Measurements from ENCODE around the gene KRTAP10-8. TPM values are rescaled to one million over a fixed set of nuclear protein-coding genes. Genes with fewer than 3 reads are reported as not detected.
A peak's percentile ranks its signal among the peaks of the same experiment; 100 is the strongest.

KRTAP10-8 gene, protein sequence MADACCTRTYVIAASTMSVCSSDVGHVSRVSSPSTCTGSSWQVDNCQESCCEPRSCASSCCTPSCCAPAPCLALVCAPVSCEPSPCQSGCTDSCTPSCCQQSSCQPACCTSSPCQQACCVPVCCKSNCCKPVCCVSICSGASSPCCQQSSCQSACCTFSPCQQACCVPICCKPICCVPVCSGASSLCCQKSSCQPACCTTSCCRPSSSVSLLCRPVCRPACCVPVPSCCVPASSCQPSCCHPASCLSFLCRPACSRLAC
- total RNA-seq, result not detected

DNA sequence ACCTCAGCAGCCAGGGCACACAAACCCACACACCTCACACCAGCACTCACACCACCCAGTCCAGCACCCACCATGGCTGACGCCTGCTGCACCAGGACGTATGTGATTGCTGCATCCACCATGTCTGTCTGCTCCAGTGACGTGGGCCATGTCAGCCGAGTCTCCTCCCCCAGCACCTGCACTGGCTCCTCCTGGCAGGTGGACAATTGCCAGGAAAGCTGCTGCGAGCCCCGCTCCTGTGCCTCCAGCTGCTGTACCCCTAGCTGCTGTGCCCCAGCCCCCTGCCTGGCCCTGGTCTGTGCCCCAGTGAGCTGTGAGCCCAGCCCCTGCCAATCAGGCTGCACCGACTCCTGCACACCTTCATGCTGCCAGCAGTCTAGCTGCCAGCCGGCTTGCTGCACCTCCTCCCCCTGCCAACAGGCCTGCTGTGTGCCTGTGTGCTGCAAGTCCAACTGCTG, at the start of gene KRTAP10-8:
KRTAP10-8 (plus strand) TSS at position 51 of the 458 bp plus-strand sequence; CDS start at position 73, 22 bp downstream.
- peaks cover 27% of the 10 kb centered on the region for H3K9me3 Mint-ChIP-seq
- peaks cover 4% of the 10 kb centered on the region for H3K36me3 Mint-ChIP-seq
- H3K4me1 Mint-ChIP-seq (ENCODE audit: low read depth), result peaks cover 7% of the 10 kb centered on the region
- DNase-seq, result no peak
- no peak within 1 kb of the TSS for H3K4me3 Mint-ChIP-seq
- ChIA-PET POLR2A (no interaction called here), CTCF (no interaction called here)
- no peaks in the 10 kb centered on the region for H3K27me3 Mint-ChIP-seq
- no peak within 1 kb of the TSS for H3K27ac Mint-ChIP-seq
- intact Hi-C loops (cut with micrococcal nuclease), result no loop called here

- CTCF ChIA-PET, result interaction anchor here (1.0 kb wide), 1 partner anchor 230 kb away, joined by 3 read pairs; no protein-coding TSS in a partner anchor
- intact Hi-C loops (cut with micrococcal nuclease), result no loop called here
- H3K36me3 Mint-ChIP-seq, result peaks cover 2% of the 10 kb centered on the region
These were observed 47.8 kb upstream of the KRTAP10-8 start for GRCh38 chr21:44564099-44564498.

DNA sequence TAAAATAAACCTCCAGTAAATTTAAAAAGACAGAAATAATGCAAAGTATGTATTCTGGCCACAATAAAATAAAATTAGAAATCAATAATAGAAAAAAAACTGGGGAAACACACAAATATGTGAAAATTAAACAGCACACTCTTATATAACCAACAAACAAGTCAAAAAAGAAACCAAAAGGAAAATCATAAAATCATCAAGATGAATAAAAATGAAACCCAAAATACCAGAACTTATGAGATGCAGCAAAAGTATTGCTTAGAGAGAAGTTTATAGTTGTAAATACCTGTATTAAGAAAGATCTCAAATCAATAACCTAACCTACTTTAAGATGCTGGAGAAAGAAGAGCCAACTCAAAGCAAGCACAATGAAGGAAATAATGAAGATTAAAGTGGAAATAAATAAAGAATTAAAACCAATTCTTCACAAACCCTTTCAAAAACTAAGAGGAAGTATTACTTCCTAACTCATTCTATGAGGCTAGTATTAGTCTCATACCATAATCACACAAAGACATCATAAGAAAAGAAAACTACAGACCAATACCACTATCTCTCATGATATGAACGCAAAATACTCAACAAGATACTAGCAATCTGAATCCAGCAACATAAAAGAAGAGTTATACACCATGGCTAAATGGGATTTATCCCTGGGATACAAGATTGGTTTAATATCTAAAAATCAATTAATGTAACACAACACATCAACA, 46.8 kb upstream of the KRTAP10-8 start:
- DNase-seq, result no peak
- H3K27me3 Mint-ChIP-seq, result no peaks in the 10 kb centered on the region
- ChIA-PET POLR2A (no interaction called here), CTCF (no interaction called here)
- H3K4me1 Mint-ChIP-seq (ENCODE audit: low read depth), result peaks cover 10% of the 10 kb centered on the region
- intact Hi-C loops (cut with micrococcal nuclease), result no loop called here
- H3K36me3 Mint-ChIP-seq, result peaks cover 2% of the 10 kb centered on the region
- H3K27ac Mint-ChIP-seq, result peak overlapping the region; percentile 1
- H3K9me3 Mint-ChIP-seq, result peaks cover 22% of the 10 kb centered on the region
- no peak overlapping the region for H3K4me3 Mint-ChIP-seq

More at GRCh38 chr21:44564099-44564498, 47.8 kb upstream of the KRTAP10-8 start:
- H3K9me3 Mint-ChIP-seq, result peaks cover 24% of the 10 kb centered on the region
- DNase-seq, result no peak
- POLR2A ChIA-PET, result no interaction called here
- H3K27ac Mint-ChIP-seq, result no peak overlapping the region
- H3K4me1 Mint-ChIP-seq (ENCODE audit: low read depth), result peaks cover 10% of the 10 kb centered on the region
- H3K27me3 Mint-ChIP-seq, result no peaks in the 10 kb centered on the region
- H3K4me3 Mint-ChIP-seq, result no peak overlapping the region

DNA sequence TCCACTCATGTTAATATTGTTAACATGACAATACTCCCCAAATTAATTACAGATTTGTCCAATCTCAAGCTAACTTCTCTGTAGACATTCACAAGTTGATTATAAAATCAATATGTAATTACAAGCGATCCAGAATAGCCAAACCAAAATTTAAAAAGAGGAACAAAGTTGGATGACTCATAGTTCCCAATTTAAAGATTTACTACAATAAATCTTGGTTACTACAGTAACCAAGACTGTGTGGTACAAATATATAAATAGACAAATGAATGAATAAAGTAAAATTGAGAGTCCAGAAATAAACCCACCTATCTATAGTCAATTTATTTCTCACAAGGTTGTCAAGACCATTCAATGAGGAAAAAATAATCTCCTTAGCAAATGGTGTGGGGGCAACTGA, 45.5 kb upstream of the KRTAP10-8 start:
- Mint-ChIP-seq H3K4me1 (ENCODE audit: low read depth) (peaks cover 10% of the 10 kb centered on the region), H3K27me3 (no peaks in the 10 kb centered on the region), H3K9me3 (peaks cover 14% of the 10 kb centered on the region), H3K36me3 (peaks cover 2% of the 10 kb centered on the region), H3K4me3 (no peak overlapping the region), H3K27ac (no peak overlapping the region)
- POLR2A ChIA-PET, result no interaction called here
- no peak for DNase-seq
- intact Hi-C loops (cut with micrococcal nuclease), result no loop called here
- CTCF ChIA-PET, result no interaction called here

DNA sequence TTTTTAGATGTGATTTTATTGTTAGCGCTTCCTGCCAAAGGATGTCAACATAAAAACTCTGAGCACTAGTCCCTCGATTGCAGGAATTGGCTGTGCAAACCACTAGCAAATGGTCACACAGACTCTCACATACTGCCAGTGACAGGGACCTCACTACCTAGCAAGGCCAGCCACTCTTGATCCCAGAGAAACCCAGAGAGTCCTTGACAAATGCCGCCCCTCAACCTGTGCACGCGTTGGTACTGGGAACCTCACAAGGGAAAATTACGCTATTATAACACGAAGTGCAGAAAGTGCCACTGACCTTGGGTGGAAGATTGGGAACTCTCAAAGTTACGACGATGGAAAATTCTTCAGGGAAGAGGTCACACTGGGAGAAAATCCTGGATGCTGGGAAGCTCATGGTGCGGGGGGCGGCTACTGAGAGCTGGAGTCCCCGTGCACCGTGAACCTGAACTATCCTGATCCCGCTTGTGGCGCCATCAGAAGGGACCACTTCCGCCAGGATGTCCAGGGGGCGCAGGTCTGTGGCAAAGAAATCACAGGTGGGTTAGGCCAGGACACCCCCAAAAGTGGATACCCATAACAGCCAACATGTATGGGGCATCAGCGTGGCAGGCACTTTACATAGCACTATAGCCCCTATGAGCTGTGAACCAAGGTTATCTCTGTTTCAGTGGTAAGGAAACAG, 44.3 kb upstream of the KRTAP10-8 start:
- POLR2A ChIA-PET, result no interaction called here
- CTCF ChIA-PET, result interaction anchor here (0.6 kb wide), 1 partner anchor 31 kb away, joined by 5 read pairs; no protein-coding TSS in a partner anchor
- H3K27ac Mint-ChIP-seq, result no peak overlapping the region
- no peak for DNase-seq
- intact Hi-C loops (cut with micrococcal nuclease), result no loop called here
- H3K36me3 Mint-ChIP-seq, result no peaks in the 10 kb centered on the region
- no peak overlapping the region for H3K4me3 Mint-ChIP-seq
- H3K27me3 Mint-ChIP-seq, result no peaks in the 10 kb centered on the region
- H3K9me3 Mint-ChIP-seq, result peaks cover 6% of the 10 kb centered on the region
- H3K4me1 Mint-ChIP-seq (ENCODE audit: low read depth), result peaks cover 10% of the 10 kb centered on the region

GRCh38 chr21:44568261-44568660, 43.6 kb upstream of the KRTAP10-8 start:
- Mint-ChIP-seq H3K4me1 (ENCODE audit: low read depth) (peaks cover 10% of the 10 kb centered on the region), H3K27me3 (no peaks in the 10 kb centered on the region), H3K27ac (no peak overlapping the region), H3K9me3 (peaks cover 4% of the 10 kb centered on the region), H3K4me3 (no peak overlapping the region), H3K36me3 (no peaks in the 10 kb centered on the region)
- intact Hi-C loops (cut with micrococcal nuclease), result no loop called here
- ChIA-PET POLR2A (no interaction called here), CTCF (interaction anchor here (0.6 kb wide), 1 partner anchor 32 kb away, joined by 5 read pairs; no protein-coding TSS in a partner anchor)
- no peak for DNase-seq

- no peak overlapping the region for H3K27ac Mint-ChIP-seq
- H3K4me1 Mint-ChIP-seq (ENCODE audit: low read depth), result peaks cover 10% of the 10 kb centered on the region
- no peaks in the 10 kb centered on the region for H3K36me3 Mint-ChIP-seq
- CTCF ChIA-PET, result no interaction called here
- H3K4me3 Mint-ChIP-seq, result no peak overlapping the region
- no peaks in the 10 kb centered on the region for H3K27me3 Mint-ChIP-seq
- POLR2A ChIA-PET, result no interaction called here
- no peak for DNase-seq
- peaks cover 3% of the 10 kb centered on the region for H3K9me3 Mint-ChIP-seq
- intact Hi-C loops (cut with micrococcal nuclease), result no loop called here
These were observed 43.0 kb upstream of the KRTAP10-8 start for GRCh38 chr21:44568667-44569556.

DNA sequence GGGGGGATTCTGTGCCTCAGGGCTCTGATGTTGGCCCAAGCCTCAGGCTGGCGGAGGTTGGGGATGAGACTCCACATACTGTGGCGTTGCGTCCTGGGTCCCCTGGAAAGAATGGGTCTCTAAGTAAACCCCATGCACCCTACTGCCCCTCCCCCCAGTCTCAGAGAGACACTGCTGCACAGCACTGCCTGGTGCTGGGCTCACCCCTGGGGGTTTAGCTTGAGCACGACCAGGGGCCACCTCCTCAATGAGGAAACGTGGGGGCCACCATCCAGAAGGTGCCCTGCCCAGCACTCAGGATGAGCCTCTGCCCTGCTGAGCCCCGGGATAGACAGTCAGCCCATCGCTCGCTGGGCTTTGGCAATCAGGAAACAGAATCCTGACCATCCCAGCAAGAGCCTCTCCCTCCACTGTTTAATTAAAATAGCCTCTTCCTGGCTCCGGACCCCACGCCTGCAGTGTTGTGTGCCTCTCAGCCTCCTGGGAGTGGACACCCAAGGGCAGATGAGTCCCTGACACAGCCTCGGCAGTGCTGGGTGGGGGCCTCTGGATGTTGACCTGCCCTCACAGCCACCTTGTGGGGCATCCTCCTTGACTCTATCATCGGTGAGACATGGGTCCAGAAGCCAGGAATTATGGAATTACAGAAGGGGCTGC, 41.9 kb upstream of the KRTAP10-8 start:
- intact Hi-C loops (cut with micrococcal nuclease), result no loop called here
- peaks cover 3% of the 10 kb centered on the region for H3K9me3 Mint-ChIP-seq
- H3K36me3 Mint-ChIP-seq, result no peaks in the 10 kb centered on the region
- no peak overlapping the region for H3K27ac Mint-ChIP-seq
- H3K27me3 Mint-ChIP-seq, result peaks cover 1% of the 10 kb centered on the region
- H3K4me3 Mint-ChIP-seq, result no peak overlapping the region
- ChIA-PET CTCF (no interaction called here), POLR2A (no interaction called here)
- H3K4me1 Mint-ChIP-seq (ENCODE audit: low read depth), result peaks cover 5% of the 10 kb centered on the region
- no peak for DNase-seq

DNA sequence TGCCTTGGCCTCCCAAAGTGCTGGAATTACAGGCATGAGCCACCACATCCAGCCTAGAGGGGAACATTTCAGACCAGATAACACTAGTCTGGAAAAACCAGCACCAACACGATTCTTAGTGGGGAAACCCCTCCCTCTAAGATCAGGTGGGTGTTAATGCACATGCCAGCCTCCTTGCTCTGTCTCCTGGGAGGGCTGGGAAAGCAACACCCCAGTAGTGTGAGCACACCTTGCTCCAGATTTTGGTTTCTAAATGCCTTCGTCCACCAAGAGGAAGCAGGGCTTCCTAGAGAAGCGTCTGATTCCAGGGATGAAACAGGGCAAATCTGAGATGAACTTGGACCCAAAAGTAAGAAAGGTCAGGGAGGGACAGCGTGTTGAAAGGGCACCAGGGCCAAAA, 40.6 kb upstream of the KRTAP10-8 start:
- H3K4me1 Mint-ChIP-seq (ENCODE audit: low read depth), result no peaks in the 10 kb centered on the region
- ChIA-PET CTCF (no interaction called here), POLR2A (no interaction called here)
- no peak overlapping the region for H3K27ac Mint-ChIP-seq
- H3K36me3 Mint-ChIP-seq, result no peaks in the 10 kb centered on the region
- H3K9me3 Mint-ChIP-seq, result peaks cover 6% of the 10 kb centered on the region
- intact Hi-C loops (cut with micrococcal nuclease), result no loop called here
- H3K4me3 Mint-ChIP-seq, result no peak overlapping the region
- no peak for DNase-seq
- H3K27me3 Mint-ChIP-seq, result peaks cover 1% of the 10 kb centered on the region

DNA sequence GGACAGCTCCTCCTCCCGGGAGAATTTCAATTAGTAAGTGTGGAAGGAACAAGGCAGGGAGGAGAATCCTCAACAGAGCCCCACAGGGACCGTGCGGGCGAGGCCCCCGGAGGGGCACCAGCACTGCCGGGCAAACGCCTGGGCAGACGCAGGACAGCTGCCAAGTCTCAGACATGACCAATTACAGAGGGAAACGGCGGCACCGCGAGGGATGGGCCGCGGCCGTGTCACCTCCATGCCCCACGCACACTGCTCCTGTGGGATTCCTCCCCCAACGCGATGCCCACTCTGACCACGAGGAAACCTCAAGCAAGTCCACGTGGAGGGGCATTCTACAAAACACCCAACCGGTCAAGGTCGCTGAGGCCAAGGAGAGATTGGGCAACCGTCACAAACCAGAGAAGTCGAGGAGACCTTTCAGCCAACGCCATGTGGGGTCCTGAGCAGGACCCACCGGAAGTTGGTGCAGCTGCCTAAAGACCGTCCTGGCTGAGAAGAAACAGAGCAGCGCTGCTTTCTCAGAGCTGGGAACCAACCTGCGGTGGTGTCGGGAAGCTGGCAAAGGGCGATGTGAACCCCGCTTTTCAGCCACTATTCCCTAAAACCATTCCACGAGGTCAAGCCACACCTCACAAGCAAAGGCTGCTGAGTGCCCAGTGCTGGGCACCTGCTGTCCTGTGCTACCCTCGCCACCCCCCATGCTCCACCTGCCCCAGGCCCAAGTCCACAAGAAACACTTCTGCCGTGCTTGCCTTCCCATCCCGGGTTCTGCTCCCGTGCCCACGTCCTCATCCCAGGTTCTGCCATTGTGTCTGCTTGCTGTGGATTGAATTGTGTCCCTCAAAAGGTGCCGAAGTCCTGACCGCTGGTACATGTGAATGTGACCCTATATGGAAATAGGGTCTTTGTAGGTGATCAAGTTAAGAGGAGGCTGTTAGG, 39.8 kb upstream of the KRTAP10-8 start:
- no peaks in the 10 kb centered on the region for H3K36me3 Mint-ChIP-seq
- intact Hi-C loops (cut with micrococcal nuclease), result no loop called here
- H3K4me1 Mint-ChIP-seq (ENCODE audit: low read depth), result no peaks in the 10 kb centered on the region
- H3K27me3 Mint-ChIP-seq, result peaks cover 1% of the 10 kb centered on the region
- ChIA-PET CTCF (no interaction called here), POLR2A (no interaction called here)
- no peak overlapping the region for H3K4me3 Mint-ChIP-seq
- H3K27ac Mint-ChIP-seq, result no peak overlapping the region
- peaks cover 13% of the 10 kb centered on the region for H3K9me3 Mint-ChIP-seq
- no peak for DNase-seq

All from activated CD4-positive, alpha-beta memory T cell treated with anti-CD3 and anti-CD28 coated beads for 36 hours (primary cell).